Breast epithelium (tissue), 3 donors: Measurements from ENCODE around the gene UQCC2.

ENCODE experiments used
- CTCF ChIP-seq, 3 donors: fragments of 450-650 bp; IDR thresholded peaks; one replicate each; pipeline ENCODE4 v1.5.1; 2016 to 2017; ENCODE audit warnings: antibody characterized with exemption in 3 of 3, mild to moderate bottlenecking in 3 of 3, moderate library complexity in 3 of 3
- POLR2A ChIP-seq: fragments of 450-650 bp; IDR thresholded peaks from one replicate; pipeline ENCODE4 v1.6.1; 2016; ENCODE audit warnings: antibody characterized with exemption, mild to moderate bottlenecking, moderate library complexity

GRCh38 chr6:33738153-33738552 is 26.7 kb upstream of the UQCC2 start:
- TF ChIP-seq CTCF (IDR thresholded peaks at IDR 0.05) (no peak), POLR2A (no peak)
